HG02840 (cell line): ENCODE data around the gene DDO.

Experiments
- ATAC-seq: cut with Tn5 transposase; IDR thresholded peaks from one replicate; pipeline ENCODE4 v1.9.1; 2021; ENCODE audit warnings: mild to moderate bottlenecking, moderate library complexity, moderate number of reproducible peaks; ENCODE audit not compliant: unreplicated experiment, low FRiP score

DDO gene

DNA sequence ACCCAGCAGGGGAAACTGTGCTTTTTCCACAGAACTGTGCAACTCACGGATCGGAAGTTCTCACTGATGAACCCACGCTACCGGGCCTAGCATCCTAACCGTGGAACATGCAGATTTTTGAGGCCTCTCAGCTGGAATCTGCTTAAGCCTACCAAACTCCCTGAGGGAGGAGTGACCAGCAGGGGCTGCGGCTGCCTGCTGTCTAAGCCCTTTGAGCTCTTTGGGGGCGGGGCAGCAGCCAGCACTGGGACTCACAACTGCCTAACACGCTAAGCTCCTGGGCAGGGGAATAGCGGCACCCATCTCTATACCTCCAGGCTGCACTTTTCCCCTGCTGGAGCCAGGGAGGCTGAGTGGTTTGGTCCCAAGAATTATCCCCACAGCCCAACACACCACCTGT, 36.8 kb downstream of the DDO start:
- no peak for ATAC-seq

DNA sequence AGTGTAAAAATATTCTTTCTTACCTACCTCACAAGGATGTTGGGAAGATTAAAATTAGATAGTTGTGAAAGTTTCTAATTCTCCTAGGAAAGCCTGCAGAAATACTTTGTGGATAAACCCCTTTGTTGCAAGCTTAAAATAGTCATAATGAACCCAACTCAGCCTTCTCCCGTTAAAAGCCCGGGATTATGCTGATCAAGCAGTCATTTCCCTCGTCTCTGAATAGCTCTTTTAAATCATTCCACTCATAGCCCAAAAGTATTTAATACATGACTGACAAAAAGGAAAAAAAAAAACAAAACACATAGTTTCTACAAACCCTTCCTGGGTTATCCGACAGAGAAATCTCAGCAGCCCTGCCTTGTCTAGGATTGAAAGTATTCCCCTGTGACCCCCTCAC, 46.3 kb downstream of the DDO start:
- ATAC-seq, result no peak

DNA sequence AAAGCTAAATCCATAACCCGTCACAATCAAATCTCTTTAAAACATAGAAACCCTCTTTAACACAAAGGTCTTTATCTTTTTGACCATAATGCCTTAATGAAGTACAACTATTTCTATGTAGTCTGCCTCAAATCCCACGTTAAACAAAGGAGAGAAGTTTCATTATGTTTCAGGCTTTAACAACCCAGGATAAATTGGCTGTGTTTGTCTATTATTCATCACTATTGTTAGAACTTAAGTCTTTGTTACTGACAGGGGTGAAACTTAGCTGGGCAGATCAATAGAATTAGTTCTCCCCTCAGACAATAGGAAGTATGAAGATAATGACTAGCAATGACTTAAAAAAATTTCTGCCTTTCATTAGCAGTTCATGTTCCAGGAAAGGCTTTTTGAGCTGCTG, 47.1 kb downstream of the DDO start:
- no peak for ATAC-seq

DNA sequence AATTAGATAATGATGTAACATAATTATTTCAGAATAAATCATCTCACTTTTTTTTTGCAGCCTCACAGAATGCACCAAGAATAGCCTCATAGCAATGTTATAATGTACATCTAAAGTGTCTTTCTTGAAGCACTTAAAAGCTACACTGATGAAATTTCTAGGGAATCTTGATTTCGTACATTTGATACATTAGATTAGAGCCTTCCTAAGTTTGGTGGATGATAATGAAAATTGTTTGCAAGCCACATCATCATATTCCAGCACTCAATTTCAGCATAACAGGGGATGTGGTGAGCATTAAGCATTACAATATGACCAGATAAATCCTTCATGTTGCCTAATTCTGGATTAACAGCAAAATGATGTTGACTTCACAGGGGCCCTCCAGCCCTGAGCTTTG, 47.5 kb downstream of the DDO start:
- no peak for ATAC-seq

DNA sequence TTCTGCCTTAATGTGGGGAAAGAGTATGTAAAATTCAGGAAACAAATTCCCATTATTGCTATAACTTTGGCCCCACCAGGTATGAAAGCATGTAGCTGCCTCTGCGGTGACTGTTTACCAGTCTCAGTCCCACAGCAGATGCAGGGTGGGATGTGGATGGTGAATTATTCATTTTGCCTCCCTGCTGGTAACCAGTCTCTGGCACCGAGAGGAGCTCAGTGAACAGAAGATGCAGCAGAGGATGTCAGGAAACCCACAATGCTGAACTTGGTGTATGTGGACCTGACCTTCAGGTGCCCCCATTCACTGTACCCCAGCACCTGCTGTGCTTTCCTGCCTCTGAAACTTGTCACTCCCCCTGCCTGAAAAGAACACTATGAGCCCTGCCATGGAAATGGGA, 48.4 kb downstream of the DDO start:
- ATAC-seq, result no peak

DNA sequence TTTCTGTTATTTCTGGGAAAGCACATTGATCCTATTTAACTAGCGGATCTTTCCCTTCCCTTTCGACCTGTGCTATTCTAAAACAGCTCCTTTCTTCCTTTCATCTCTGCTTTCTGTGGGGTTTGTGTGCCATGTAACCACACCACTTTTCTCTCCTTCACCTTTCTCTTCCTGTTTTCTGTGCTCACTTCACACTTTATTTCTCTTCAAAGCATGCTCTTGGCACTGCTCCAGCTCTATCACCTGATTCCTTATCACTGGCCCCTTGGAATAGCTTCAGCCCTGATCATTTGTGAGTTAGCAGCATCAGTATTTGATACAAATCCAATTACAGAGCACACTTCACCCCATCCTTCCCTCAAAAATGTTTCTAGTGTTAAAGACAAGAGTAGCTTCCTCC, 49.1 kb downstream of the DDO start:
- ATAC-seq, result no peak

DNA sequence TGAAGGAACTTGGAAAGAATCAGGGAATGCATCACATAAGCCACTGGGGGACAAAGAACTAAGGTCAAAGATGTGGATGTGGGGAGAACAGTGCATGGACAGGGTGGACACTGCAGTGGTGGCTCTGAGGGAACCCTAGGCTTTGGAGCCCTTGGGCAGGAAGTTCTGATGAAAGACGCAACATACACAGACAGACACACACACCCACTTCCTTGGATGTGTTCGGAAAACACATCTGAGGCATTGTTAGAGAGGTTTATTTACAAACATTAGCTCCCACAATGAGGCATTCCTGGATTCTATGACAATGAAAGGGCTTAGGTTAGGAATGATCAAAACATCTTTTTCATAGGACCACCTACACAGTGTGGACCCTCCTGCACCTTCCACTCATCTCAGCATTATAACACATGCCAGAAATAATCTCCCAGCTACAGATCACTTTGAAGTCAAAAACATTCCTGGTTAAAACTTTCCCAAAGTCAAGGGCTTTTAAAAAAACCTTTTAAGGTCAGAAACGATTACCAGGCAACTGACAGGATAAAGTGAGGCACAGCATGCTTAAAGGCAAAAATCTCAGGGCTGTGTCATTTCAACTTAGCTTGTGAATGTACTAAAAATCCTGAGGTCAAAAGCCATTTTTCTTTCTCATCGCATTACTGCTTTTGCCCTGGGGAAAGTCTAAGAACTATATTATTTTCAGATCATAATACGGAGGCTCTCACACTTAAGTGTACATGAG, 50.8 kb downstream of the DDO start:
- no peak for ATAC-seq

DNA sequence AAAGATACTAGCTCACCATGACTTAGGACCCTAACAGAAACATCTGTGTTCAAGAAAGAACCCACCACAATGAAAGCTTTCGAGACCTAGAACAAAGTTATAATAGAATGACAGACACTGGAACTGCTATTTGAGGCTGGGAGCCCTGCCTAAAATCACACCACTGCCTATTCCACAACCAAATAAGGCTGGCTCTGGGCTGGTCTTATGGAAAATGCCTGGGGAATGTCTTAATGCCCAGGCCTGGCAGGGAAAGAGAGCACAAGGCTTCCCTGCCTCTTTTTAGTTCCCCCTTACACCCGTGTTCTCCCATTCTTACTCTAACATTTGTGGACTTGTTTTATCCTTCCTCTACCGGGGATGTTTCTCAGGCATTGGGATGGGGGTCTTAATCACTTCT, 51.6 kb downstream of the DDO start:
- no peak for ATAC-seq

DNA sequence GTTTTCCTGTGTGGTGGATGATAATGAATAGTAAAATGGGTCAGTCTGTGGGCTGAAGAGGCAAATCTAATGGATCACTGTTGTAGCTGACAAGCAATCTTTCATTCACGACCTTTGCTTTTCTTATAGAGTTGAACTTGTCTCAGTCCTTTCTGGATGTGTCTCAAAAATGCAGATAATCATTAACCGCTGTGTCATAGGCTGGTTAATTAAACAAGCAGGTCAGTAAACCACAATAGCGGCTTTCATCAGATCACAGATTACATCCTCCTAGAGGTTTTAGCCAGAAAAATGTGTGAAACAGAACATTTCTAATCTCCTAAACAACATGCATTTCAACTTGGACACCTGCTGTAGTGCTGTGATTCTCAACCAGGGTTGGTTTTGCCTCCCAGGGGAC, 54.7 kb downstream of the DDO start:
- ATAC-seq, result no peak

DNA sequence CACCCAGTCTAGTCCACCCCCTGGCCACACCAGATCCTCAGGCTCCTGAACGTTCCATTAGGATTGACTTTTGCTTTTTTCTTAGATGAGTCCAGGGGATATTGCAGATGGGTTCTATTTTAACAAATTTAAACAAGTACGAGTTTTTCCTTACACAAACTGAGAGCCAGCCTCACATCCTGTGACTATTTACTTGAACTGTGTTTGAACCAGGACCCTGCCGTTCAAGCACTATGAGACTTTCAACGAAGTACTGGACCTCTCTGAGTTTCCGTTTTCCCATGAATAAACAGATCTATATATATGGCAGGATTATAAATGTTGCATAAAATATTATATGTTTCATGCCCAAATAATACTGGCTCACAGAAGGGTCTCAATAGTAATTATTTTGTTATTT, 55.8 kb downstream of the DDO start:
- no peak for ATAC-seq

DNA sequence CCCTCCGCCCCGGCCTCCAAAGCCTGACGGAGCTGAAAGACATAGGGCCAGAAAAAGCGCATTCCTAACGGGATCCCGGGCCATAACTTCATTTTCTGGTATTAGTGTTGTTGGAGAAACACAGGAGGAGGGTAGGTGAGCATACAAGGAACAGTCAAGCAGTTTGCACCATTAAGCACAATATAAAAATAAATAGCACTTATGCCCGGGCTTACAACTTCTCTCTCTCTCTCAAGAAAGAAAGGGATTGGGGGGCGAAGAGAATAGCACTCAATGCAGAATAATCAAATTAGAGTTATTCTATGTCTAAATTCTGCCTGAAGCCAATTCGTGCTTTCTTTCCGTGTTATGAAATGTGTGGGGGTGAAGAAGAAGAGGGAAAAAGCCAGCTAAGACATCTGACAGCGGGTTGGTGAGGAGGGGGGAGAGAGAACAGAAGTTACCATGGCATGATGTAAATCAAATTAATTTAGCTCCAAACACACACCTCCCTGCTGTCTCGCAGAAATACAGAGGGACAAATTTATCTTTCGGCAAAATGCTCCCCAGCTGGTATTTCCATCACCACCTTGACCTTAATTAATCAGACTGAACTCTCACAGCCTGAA, 56.7 kb downstream of the DDO start:
- ATAC-seq, result no peak

DNA sequence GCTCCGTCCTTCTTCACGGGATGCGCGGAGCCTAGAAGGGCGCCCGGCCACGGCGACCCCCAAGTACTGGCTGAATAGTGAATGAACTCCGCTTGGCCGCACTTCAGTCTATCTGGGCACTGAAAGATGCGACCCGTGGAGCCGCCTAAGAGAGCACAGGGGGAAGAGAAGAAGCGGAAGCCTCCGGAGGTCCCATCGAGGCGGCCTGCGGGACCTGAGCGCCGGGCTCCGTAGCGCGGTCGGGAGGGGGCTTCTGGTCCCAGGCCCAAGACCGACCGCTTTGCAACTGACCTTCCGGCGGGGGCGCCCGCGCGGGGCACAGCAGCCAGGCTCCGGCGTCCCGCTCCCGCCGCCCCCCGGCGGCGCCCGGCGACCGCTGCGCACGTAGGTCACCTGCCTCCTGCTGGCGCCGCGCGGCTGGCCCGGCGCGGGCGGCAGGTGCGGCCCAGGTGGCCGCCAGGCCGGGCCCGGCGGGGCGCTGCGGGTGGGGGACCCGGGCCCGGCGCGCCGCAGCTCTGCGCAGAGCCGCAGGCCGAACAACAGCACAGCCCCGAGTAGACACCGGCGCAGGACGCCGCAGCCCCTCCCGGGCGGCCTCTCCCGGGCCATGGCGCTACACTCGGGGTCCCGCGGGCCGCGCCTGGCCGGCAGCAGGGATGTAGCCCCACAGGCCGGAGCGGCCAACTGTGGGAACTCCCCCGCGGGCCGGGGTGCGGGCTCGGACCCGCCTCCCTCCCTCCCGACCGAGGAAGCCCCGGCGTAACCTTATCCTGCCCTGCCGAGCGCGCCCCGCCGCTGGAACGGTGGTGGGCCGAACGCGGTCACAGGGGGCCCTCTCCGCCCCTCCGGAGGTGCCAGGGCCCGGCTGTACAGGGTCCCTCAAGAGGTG, 57.5 kb downstream of the DDO start, which contains the start of gene METTL24:
Gene METTL24 (minus strand): TSS at position 686 of the 889 bp plus-strand sequence. CDS start 77 bp downstream, at position 609.
- ATAC-seq, result no peak

DNA sequence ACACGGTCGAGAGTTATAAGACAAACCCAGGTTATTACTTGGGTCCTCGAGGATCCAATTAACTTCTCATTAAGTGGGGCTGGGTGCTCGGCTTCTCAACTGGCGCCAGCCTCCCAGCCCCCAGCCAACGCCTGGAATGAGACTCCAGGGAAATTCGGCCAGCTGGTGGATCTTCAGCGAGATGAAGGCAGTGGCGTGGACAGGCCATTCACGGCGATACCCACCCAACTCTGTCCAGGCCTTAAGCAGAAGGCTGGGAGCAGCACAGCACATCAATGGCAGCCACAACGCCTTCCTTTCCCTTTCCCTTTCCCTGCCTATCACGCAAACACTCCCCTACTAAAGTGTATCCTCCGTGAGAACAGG, 58.1 kb downstream of the DDO start:
- ATAC-seq, result no peak

DNA sequence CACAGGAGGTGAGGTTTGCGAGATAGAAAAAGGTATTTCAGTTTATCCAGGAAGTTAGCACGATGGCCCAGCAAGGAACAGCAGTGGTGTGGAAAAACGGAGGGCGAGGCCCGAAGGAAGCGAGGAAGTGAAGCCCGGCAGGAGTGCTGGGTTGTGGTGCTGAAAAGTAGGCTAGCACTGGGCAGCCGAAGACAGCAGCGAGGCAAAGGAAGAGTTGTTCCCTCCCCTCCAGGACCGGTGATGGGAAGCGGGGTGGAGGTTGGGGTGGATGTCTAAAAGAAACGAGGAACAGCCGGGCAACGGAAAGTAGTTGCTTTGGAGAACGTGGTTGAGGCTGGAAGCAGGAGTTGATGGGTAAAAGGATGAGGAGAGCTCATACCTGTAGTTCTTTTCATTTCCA, 58.6 kb downstream of the DDO start:
- ATAC-seq, result no peak

DNA sequence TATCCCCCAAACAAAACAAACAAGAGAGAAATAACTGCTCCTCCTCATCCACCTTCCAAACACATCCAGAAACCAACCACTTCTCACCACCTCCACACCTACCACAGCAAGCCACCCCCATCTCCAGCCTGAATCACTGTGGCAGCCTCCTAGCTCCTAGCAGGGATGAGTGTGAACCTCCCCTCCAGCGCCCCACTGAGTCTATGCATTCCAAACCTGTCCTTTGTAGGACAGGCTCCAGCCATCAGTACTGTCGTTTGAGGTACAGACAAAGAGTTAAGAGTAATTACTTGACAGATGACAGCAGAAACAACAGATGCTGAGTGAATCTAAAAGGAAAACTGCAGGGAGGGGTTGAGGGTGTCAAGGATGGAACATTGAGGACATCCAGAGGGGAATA, 59.6 kb downstream of the DDO start:
- no peak for ATAC-seq

DNA sequence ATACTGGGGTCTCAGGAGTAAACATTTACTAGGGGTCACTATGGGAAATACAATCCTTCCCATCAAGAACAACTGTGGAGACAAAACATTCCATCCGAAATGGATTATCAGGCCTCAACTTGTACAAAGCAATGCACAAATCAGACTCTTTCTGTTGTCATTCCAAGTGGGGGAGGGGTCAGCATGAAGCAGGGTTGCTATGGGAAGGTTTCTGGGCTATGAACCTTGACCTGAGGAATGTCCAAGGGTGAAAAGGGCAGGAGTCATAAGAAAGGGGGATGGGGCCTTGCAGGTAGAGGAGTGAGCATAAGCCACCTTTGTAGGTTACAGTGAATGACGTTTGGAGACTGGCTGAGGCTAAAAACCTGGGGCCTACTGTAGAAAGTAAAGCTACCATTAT, 60.4 kb downstream of the DDO start:
- ATAC-seq, result no peak

DNA sequence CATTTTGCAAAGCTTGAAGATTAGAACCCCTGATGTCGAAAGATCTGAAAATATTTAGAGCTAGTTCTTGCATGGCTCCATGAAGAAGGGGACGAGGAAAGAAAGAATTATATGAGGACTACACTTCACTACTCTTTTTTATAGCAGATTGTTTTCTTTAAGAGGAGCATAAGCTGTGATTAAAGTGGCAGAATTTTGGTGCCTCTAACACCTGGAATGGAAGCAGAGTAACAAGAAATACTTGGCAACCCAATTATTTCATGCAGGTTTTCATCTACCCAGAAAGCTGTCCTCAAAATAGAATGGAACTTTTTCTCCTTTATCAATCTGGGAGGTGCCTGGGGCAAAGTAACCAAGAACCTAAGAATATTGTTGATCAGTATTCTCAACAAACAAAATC, 61.2 kb downstream of the DDO start:
- ATAC-seq, result no peak

DNA sequence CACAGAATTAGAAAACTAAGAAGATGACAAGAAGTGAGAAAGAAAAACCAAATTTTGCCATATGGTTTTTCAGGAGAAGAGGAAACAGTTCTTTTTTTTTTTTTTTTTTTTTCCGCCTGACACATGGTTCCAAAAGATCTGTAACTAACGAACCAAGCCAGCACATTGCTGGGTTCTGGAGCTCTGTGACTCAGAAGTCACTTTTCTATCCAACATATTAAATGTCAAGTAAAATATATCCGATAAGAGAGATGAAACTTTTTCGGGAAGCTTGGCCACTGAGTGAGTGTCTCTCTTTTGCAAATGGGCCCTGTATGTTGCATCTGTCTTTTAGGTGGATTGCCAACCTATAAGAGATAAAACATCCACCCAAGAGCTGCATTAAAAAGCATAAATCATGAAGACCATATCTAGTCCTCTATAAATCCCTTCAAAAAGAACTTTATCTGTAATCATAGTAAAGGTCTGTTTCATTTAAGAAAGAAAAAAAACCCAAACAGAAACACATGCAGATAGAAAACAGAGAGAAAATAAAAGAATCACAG, 61.8 kb downstream of the DDO start:
- ATAC-seq, result no peak

DNA sequence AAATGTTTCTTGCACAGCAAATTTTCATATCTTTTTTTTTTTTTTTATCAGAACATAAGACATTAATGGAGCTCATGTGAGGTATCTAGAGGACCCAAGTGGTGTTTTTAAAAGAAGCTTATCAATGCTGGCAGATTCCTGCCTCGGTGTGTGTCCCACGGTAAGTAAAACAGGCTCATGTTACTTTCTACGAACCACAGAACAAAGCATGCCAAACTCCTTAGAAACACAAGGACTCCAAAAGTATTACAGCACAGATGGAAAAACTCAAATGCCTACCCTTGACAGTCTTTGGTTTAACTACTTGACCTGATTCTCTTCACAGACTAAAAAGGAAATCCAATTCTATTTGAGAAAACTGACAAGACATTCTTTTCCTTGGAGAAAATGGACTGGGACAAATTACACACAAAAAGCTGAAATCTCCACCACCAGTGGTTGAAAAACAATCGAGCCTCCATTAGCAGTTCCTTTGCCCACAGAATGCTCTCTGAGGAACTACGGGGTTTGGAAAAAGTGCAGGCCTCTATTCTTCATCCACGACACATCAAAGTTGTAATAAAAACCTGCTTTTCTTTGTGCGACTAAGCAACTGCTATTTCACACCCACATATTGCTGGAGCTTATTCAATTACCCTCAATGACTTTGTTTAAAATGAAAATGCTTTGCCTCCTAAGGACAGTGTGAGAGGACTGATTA, 62.7 kb downstream of the DDO start:
- no peak for ATAC-seq

DNA sequence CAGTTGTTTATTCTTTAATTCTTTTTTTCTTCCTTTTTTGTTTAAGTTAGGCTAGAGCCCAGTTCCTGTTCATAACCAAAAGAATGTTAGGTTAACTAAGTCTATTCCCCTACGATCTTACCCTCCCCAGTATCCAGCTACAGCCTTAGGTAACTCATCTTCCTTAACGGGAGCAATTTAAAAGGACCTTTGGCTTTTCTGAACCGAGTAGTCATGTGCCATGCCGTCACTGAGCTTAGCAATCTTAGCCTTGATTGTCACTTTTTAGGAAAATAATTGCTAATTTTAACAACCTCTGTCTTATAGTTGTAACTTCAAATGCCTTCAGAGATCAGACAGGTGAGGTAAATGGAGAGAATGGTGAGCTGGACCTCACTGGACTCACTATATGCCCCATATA, 63.4 kb downstream of the DDO start:
- no peak for ATAC-seq

DNA sequence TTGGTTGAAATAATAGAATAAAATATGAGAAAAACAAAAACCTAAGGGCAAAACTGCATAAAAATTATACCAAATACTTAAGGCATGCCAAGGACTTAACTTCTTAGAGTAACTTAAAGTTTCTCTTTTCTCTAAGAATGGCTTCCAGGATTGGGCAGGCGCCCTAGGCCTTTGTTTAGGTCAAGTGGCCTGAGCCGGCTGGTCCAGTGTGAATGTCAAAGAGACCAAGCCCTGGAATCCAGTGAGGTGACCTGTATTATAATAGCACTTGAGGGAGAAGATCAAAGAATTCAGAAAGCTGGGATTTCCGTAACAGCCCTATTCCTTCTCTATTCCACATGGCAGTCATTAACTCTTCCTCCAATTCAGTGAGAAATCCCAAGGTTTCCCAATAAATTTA, 63.8 kb downstream of the DDO start:
- no peak for ATAC-seq
